Tibial nerve (tissue), 4 donors: Measurements from ENCODE around the gene NKRF.

Source experiments
- CTCF ChIP-seq, 5 experiments: fragments of 200-600 bp in 3 of 5; fragments of 450-650 bp in 2 of 5; sonication (generic) in 3 of 5; IDR thresholded peaks; one replicate each; pipeline ENCODE4 v1.5.1; 2016 to 2019; ENCODE audit warnings: antibody characterized with exemption in 5 of 5, mild to moderate bottlenecking in 3 of 5, moderate library complexity in 2 of 5
- EP300 ChIP-seq, 2 donors: sonication (generic); formaldehyde crosslinking; IDR thresholded peaks; one replicate each; pipeline ENCODE4 v1.6.1; 2017; ENCODE audit warnings: antibody characterized with exemption in 2 of 2, mild to moderate bottlenecking in 1 of 2
- POLR2A ChIP-seq, 2 donors: fragments of 450-650 bp; IDR thresholded peaks; one replicate each; pipeline ENCODE4 v1.6.1; 2017; ENCODE audit warnings: antibody characterized with exemption in 2 of 2, mild to moderate bottlenecking in 2 of 2, moderate library complexity in 2 of 2

- peak in 1 of 2 donors; percentile 19 for TF ChIP-seq POLR2A (IDR thresholded peaks at IDR 0.05)
- TF ChIP-seq CTCF (IDR thresholded peaks at IDR 0.05): no peak
- peak; percentile 46 to 92 for TF ChIP-seq EP300 (IDR thresholded peaks at IDR 0.05)
Measured at GRCh38 chrX:119565107-119565663, 41.0 kb downstream of the NKRF start, which contains the start of gene STEEP1.
